Stimulated activated naive CD8-positive, alpha-beta T cell treated with anti-CD3 and anti-CD28 coated beads, Interleukin-15, Interleukin-2, amounts not matched to agents 100 U/mL and 50 U/mL, for 24 hours (primary cell): ENCODE results near the gene GLUD1.
A peak's percentile ranks its signal among the peaks of the same experiment; 100 is the strongest.
"Not testable (repeated sequence)": the region's sequence is repeated elsewhere in the genome, so short reads cannot be mapped to it uniquely, and the experiment has no call there.

Experiments used
- ATAC-seq: fragments of 150-1000 bp; cut with Tn5 transposase; one replicate; pipeline ENCODE4 v1.10.0; 2021
- DNase-seq: peaks from one replicate; pipeline ENCODE4 v3.0.0; 2021

The GLUD1 gene

GRCh38 chr10:87094373-87095235, at the start of gene GLUD1, which contains the start of gene SHLD2:
GLUD1 (minus strand) TSS chr10:87094843; CDS start chr10:87094769, 74 bp downstream.
SHLD2 (plus strand) TSS chr10:87095206; CDS start chr10:87151355, 56,149 bp downstream.
- ATAC-seq, result peak; percentile 82

DNA sequence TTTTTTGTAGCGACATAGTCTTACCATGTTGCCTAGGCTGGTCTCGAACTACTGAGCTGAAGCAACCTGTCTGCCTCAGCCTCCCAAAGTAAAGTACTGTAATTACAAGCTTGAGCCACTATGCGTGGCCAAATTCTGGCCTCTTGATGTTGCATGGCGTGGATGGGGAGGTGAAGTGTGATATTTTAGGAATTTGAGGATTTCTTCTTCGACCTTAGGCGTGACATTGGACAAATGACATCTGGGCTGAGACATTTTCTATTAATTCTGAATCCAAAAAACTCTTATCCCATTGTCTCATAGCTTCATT, 48.4 kb upstream of the GLUD1 start:
- not testable (repeated sequence) for DNase-seq, ATAC-seq

More at GRCh38 chr10:87094373-87095235, at the start of gene GLUD1, which contains the start of gene SHLD2:
- DNase-seq, result peak; percentile 91

DNA sequence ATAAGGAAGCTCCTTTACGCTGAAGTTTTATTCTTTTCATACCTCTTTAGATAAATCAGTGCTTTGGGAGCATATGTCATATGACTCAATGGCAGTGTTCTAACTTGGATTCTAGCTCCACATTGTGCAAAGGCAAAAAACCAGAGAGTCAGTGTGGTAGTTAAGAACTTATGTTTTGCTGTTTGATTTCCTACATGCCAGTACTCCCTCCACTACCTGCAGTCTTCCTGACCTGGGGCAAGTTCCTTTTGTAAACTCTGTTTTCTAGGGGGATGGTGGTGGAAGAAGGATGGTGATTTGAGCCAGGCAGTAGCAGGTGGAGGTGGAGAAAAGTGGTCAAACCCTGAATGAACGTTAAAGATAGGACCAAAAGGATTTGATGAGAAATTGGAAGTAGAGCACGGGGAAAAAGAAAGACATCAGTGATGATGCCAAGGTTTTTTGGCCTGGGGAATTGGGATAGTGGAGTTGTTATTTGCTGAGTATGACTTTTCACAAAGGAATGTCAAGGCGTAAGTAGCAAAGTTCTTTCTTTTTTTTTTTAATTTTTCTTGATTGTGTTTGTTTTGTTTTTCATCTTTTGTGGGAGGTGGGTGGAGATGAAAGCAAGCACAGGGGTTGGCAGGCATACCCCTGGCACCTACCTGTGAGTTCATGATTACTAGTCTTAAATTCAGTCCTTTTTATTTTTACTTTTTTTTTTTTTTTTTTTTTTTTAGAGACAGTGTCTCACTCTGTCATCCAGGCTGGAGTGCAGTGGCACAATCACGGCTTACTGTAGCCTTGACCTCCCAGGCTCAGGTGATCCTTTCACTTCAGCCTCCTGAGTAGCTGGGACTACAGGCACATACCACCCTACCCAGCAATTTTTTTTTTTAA, 47.8 kb upstream of the GLUD1 start:
- not testable (repeated sequence) for DNase-seq

DNA sequence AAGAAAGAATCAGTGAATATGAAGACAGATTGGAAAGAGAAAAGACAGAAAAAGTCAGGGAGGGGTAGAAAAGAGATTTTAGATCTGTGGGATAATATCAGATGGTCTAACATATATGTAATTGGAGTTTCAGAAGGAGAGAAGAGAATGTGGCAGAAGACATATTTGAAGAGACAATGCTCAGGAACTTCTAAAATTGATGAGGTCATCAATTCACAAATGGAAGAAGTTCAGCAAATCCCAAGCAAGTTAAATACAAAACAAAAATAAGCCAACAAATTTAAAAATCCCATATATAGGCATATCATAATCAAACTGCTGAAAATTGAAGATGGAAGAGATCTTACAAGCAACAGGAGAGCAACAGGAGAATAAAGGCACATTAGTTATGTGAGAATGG, 42.8 kb upstream of the GLUD1 start:
- DNase-seq, result not testable (repeated sequence)

More for the DNA sequence above, 47.8 kb upstream of the GLUD1 start:
- ATAC-seq, result not testable (repeated sequence)

GRCh38 chr10:87134440-87134839, 39.8 kb upstream of the GLUD1 start:
- not testable (repeated sequence) for DNase-seq, ATAC-seq

More for the DNA sequence above, 42.8 kb upstream of the GLUD1 start:
- ATAC-seq, result not testable (repeated sequence)

DNA sequence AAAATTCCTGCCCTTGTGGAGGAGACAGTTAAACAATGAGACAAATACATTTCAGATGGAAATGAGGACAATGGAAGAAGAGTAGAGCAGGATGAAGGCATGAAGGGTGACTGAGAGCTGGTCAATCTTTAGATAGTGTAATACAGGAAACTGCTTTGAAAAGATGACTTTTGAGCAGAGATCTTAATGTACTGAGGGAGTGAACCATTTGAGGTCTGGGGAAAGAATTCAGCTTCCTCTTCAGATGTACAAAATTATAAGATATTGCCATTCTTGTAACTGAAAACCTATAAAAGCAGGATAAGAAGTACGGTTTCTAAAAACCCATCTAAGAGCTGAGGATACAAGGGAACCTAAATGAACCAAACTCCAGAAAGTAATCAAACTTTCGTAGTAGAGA, 39.3 kb upstream of the GLUD1 start:
- ATAC-seq, DNase-seq: not testable (repeated sequence)

DNA sequence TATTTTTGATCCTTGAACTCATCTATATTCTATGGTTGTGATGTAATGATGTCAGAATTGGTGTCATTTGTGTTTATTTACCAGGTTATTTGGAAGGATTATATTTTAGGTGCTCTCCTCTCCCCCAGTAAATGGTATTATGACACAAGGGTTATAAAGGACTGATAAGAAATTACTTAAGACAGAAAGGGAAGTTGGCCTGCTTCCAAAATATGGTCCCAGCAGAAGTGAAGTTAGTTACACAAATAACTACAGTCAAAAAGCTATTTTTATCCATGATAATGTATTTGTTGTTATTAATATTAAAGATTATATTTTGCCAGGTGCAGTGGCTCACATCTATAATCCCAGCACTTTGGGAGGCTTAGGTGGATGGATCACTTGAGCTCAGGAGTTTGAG, 37.5 kb upstream of the GLUD1 start:
- ATAC-seq, DNase-seq: not testable (repeated sequence)

- not testable (repeated sequence) for DNase-seq
Measured at GRCh38 chr10:87127607-87128156, 33.0 kb upstream of the GLUD1 start.

GRCh38 chr10:87127048-87127447, 32.4 kb upstream of the GLUD1 start:
- ATAC-seq, DNase-seq: not testable (repeated sequence)

More at GRCh38 chr10:87127607-87128156, 33.0 kb upstream of the GLUD1 start:
- ATAC-seq, result not testable (repeated sequence)

DNA sequence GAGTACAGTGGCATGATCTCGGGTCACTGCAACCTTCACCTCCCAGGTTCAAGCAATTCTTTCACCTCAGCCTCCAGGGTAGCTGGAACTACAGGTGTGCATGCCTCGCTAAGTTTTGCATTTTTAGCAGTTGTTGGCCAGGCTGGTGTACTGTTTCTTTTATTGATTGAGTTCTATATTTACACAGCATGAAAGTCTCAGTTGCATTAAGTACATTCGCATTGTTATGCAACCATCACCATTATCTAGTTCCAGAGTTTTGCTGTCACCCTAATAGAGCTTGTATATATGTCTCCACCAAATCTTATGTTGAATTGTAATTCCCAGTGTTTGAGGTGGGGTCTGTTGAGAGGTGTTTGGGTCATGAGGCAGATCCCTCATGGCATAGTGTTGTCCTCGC, 28.7 kb upstream of the GLUD1 start:
- not testable (repeated sequence) for DNase-seq, ATAC-seq

GRCh38 chr10:87119029-87119428, 24.4 kb upstream of the GLUD1 start:
- not testable (repeated sequence) for DNase-seq, ATAC-seq

DNA sequence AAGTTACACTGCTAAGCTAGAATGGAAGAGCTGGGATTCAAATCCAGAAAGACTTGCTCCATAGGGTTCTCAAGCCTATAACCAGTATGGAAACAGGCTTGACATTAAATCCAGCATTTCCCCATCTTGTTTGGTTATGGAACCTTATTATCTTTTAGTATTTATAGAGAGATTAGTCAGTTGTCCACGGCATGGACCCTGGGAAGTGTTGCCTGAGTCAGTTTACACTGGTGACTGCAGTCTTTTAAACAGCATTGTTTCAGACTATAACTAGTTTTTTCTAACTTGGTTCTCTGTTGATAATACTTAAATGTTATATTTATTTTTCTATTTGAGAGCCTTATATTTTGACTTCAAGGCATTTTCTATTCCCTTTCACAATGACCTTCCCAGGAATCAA, 23.5 kb upstream of the GLUD1 start:
- not testable (repeated sequence) for DNase-seq, ATAC-seq

DNA sequence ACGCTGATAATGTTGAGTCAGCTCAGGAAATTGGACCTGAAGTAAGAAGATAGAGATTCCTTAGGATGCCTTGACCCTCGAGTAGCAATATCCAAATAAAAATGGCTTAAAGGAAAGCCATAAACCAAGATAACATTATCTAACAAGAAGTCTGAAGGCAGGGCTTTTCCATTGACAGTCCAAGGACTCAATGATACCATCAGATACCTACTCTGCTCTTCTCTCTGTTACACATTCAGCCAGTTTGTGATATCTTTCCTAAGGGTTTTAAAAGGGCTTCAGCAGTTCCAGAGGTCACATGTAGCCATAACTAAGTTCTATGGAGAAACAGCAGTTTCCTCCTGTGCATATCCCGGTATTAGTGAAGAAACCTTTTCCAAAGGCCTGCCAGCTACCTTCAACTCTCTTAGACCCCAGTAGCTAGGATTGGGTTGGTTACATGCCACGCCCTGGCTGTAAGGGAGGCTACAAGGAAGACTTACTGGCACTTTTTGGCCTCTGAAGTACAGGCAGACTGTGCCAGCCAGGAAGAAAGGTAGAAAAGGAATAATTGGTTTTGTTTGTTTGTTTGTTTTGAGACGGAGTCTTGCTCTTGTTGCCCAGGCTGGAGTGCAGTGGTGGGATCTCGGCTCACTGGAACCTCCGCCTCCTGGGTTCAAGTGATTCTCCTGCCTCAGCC, 10.9 kb upstream of the GLUD1 start:
- DNase-seq (no peak), ATAC-seq (no peak)

DNA sequence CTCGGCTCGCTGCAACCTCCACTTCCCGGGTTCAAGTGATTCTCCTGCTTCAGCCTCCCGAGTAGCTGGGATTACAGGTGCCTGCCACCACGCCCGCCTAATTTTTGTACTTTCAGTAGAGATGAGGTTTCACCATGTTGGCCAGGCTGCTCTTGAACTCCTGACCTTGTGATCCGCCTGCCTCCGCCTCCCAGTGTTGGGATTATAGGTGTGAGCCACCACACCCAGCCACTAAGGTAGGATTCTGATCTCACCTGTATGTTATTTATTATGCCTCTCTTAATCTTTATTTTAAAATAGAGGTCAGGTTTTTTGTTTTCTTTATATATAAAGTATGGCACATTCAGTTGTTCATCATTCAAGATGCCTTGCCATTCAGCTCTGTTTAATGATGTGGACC, 10.1 kb upstream of the GLUD1 start:
- ATAC-seq, DNase-seq: not testable (repeated sequence)

DNA sequence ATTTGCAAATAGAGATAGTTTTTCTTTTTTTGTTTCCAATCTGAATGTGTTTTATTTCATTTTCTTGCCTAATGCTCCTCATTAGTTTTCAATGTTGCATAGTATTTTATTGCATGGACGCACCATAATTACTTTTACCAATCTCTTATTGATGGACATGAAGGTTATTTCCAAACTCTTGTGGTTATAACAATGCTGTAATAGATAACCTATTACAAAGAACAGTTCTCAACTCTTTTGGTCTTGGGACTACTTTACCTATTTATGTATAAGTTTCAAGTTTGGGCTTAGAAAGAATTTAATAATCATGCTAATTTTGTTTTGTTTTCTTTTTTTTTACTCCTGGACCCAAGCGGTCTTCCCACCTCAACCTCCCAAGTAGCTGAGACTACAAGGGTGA, 7.4 kb upstream of the GLUD1 start:
- DNase-seq, result no peak
- no peak for ATAC-seq

- ATAC-seq, result peak; percentile 74
- DNase-seq, result peak; percentile 82
Measured at GRCh38 chr10:87095236-87095945, 748 bp upstream of the GLUD1 start.

GRCh38 chr10:87093632-87094372, 841 bp downstream of the GLUD1 start:
- DNase-seq, result peak; percentile 76
- peak; percentile 20 for ATAC-seq

DNA sequence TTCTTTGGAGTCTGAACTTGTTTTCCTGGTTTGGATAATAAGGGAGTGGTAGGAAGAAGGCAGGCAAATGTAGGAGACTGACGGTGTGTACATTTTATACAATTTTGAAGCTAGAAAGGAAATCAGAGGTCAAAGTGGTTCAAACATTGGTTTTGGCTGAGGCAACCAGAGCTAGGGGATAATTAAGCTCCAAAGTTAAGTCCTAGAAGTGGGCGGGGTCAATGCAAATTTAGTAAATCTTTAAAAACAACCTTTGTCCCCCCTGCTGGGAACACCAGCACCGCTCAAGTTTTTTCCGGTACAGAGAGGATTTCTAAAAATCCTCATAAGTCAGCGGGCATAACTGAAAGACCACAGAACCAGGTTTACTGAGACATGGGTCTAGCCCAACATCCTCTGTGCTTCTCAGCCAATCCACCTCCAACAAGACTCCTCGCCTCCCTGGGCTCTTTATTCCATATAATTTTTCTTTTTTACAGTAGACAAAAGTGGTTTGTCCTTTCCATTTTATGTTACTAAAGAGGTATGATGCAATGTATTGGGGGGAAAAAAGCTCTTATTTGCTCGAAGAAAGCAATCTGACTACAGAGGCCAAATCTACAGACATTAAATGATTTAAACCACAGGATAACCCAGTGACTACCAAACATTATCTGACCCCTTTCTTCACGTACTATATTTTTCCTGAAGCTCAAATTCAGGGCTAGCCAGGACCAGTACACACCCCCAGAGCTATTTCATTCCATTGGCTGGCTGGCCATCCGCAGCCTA, 1.6 kb downstream of the GLUD1 start:
- ATAC-seq (no peak), DNase-seq (peak; percentile 32)

GRCh38 chr10:87092376-87092860, 2.2 kb downstream of the GLUD1 start:
- ATAC-seq, result no peak
- no peak for DNase-seq
